NCI-H748 (cell line): ENCODE results near the gene PGM2L1.
A peak's percentile ranks its signal among the peaks of the same experiment; 100 is the strongest.

Source experiments
- DNase-seq: peaks from one replicate; lab custom pipeline; 2025; ENCODE audit not compliant: unreplicated experiment; lab: John Stamatoyannopoulos, UW

The PGM2L1 gene

DNA sequence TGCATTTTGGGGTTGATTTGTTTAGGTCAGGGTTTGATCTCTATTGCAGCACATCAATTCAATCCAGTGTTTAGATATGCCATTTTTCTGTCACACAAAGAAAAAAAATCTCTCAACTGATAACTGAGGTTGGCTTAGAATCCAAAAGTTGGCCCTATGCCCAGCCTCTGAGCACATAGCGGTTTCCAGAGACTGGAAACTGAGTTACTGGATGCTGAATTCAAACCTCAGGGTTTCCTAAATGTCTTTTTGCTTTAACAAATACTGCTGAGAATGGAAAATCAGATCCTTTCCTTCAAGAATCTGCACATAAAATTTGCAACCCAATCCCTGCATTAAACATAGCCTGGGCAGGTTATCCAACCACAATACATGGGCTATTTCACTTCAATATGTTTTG, 90.8 kb downstream of the PGM2L1 start:
- no peak for DNase-seq

GRCh38 chr11:74306435-74307175, 91.6 kb downstream of the PGM2L1 start:
- no peak for DNase-seq

- DNase-seq = no peak
These were observed 99.2 kb downstream of the PGM2L1 start for GRCh38 chr11:74299015-74299414.

DNA sequence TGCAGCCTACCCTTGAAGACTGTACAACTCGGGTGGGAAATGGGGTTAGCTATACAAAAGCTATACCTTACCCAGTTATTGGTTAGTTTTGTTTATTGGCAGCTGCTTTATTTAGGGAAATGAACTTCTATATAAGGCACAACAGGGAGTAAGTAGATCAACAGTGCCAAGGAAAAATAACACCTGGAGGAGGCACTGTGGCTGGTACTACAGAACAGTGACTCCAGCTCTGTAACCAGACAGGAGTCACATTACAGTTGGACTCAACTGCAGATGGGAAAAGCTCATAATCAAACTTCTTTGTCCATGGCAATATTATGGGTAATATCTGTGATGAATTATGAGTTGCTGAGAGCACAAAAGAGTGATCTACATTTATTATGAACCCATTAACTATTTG, 100.7 kb downstream of the PGM2L1 start:
- no peak for DNase-seq

GRCh38 chr11:74288911-74289310, 109.3 kb downstream of the PGM2L1 start:
- no peak for DNase-seq

- DNase-seq = no peak
These were observed 110.1 kb downstream of the PGM2L1 start for GRCh38 chr11:74288161-74288560.

DNA sequence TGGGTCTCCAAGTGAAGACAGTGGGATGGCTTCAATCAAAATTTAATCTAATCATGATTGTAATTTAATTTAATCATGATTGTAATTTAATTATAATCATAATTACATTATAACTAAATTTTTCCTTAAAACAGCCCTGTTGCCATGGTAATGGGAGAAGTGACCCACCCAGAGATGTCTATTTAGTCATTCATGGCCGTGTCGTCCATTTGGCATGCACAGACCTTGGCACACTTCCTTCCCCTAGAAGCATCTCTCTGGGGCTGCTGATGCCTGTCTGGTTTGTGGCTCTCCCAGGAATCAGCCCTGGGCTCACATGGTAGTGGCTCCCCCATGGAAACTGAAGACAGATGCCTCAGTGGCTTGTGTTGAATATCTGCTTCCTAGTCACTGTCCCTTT, 113.8 kb downstream of the PGM2L1 start:
- DNase-seq = no peak

GRCh38 chr11:74283580-74284180, 114.6 kb downstream of the PGM2L1 start:
- peak; percentile 5 for DNase-seq

DNA sequence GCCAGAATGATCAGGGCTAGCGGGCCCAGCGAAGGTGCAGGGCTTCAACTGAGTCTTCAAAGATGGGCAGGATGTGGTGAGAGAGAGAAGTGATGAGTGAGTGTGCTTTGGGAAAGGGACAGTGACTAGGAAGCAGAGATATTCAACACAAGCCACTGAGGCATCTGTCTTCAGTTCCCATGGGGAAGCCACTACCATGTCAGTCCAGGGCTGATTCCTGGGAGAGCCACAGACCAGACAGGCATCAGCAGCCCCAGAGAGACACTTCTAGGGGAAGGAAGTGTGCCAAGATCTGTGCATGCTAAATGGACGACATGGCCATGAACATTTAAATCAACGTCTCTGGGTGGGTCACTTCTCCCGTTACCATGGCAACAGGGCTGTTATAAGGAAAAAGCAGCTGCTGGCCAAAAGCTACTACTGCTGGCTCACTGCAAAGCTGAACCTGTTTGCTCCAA, 115.3 kb downstream of the PGM2L1 start:
- peak; percentile 49 for DNase-seq

GRCh38 chr11:74282421-74282820, 115.8 kb downstream of the PGM2L1 start:
- DNase-seq = no peak

DNA sequence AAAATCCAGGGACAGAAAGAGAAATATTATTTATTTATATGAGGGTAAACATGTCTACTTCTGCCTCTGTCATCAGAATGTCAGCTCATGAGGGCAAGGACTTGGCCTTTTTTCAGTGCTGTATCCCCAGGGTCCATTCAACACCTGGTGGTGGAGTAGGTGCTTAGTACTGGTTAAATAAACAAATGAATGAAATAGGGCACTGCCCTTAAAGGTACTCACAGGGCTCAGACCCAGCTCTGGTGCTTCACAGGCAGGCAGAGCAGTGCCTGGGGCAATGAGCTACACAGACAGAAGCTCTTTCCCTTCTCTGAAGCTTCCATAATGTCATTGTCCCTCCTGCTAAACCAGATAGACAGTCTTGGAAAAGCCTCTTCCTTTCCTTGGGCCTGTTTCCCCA, 117.7 kb downstream of the PGM2L1 start:
- DNase-seq = peak; percentile 16
